Skeletal muscle tissue (tissue), 4 donors: ENCODE data around the gene CCNT2. TPM values are rescaled to one million over a fixed set of nuclear protein-coding genes. Genes with fewer than 3 reads are reported as not detected.
A peak's percentile ranks its signal among the peaks of the same experiment; 100 is the strongest.

Experiments used
- H3K27ac ChIP-seq: one replicate; pipeline ENCODE4 v1.7.0; 2013; ENCODE audit warnings: mild to moderate bottlenecking, low read depth, low read length, inconsistent platforms
- H3K27me3 ChIP-seq, 3 donors: one replicate each; pipeline ENCODE4 v1.7.0; 2013; ENCODE audit warnings: low read length in 3 of 3; ENCODE audit not compliant: control insufficient read depth in 3 of 3, insufficient read depth in 3 of 3
- H3K36me3 ChIP-seq, 3 donors: one replicate each; pipeline ENCODE4 v1.7.0; 2013; ENCODE audit warnings: low read length in 3 of 3; ENCODE audit not compliant: control insufficient read depth in 3 of 3, insufficient read depth in 3 of 3
- H3K4me1 ChIP-seq, 3 donors: one replicate each; pipeline ENCODE4 v1.7.0; 2013; ENCODE audit warnings: low read length in 3 of 3, mild to moderate bottlenecking in 3 of 3; ENCODE audit not compliant: control insufficient read depth in 3 of 3, insufficient read depth in 3 of 3
- H3K4me3 ChIP-seq, 3 donors: one replicate each; pipeline ENCODE4 v1.7.0; 2013; ENCODE audit warnings: low read length in 3 of 3
- H3K9ac ChIP-seq, 3 donors: one replicate each; pipeline ENCODE4 v1.7.0; 2013; ENCODE audit warnings: low read length in 3 of 3, mild to moderate bottlenecking in 3 of 3, moderate library complexity in 2 of 3, low read depth in 1 of 3
- H3K9me3 ChIP-seq, 3 donors: one replicate each; pipeline ENCODE4 v1.7.0; 2013; ENCODE audit warnings: low read length in 3 of 3; ENCODE audit not compliant: control insufficient read depth in 3 of 3
- total RNA-seq: library from RNA; depleted of rRNA; stranded (reverse); fragments of >200 nt; gene quantifications from one replicate; pipeline ENCODE4 v1.2.3, GENCODE V29; 2014
- donor health status: Osteomylitis.

The CCNT2 gene
- total RNA-seq = 35.0 TPM

DNA sequence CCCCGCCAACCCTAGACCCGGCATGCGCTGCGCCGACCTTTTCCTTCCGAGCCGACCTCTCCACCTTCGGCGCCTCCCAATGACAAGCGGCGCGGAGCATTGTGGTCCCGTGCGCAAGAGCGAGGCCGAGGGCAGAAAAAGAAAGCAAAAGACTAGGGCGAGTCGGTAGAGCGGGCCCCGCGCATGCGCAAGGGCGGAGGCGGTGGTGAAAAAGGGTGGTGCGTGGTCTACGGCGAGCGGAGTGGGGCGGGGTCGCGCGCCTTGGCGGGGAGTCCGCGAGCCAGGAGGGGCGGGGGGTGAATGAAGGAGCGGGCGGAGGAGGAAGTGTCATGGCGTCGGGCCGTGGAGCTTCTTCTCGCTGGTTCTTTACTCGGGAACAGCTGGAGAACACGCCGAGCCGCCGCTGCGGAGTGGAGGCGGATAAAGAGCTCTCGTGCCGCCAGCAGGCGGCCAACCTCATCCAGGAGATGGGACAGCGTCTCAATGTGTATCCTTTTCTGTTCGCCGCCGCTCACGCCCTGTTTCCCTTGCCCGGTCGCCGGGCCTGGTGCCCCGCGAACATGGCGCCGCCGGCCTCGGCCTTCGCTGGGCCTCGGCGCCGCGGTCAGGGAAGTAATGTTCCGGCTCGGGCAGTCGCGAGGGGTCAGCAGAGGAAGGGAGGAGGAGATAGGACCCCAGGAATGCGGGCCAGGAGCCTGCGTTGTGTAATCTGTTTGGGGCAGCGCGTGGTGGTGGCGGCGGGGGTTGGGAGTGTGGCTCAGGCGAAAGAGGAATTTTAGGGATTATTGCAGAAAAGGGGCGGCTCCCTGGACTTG lies at the start of gene CCNT2:
Gene CCNT2, plus strand, starts transcription at position 297 of the 815 bp plus-strand sequence. Its CDS starts 33 bp downstream, at position 330.
- no peaks in the 10 kb centered on the region for H3K9me3 ChIP-seq
- H3K4me1 ChIP-seq = peaks cover 13 to 36% (median 18%) of the 10 kb centered on the region in 3 donors
- peak within 1 kb of the TSS; percentile 99 for H3K27ac ChIP-seq

DNA sequence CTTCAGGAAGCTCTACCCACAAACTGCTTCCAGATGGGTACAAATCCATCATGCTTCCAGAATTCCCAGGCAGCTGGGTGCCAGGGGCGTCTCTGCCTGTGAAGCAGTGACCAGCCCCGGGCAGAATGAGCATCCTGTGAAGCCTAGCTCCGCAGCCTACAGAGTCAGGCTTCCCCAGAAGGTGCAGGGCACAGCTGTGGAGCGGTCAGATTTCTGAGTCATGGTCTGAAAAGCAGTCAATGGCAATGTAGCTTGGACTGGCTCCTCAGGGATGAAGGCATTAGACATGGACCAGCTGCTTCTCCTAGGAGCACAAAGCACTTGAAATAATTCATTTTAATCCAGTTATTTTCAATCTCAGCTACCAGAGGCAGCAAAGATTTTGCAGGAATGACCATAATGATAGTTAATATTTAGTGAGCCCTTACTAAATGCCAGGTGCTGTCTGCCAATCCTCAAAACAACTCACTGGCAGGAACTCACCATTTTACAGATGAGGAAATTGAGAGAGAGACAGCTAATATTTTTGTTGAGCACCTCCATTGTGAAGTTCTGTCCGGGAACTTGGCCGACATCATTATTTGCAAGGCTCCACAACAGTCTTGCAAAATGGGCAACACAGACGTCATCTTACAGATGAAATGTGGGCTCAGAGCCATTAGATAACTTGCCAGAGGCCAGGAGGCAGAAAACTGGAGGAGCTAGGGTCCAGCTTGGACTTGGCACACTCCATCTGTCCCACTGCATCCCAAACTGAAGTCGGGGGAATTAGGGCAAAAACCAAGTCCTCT lies 48.5 kb upstream of the CCNT2 start:
- no peaks in the 10 kb centered on the region for H3K9me3 ChIP-seq
- no peaks in the 10 kb centered on the region for H3K4me1 ChIP-seq
- no peaks in the 10 kb centered on the region for H3K36me3 ChIP-seq
- no peak overlapping the region for H3K27ac ChIP-seq
- H3K27me3 ChIP-seq = no peaks in the 10 kb centered on the region
- H3K4me3 ChIP-seq = no peak overlapping the region
- H3K9ac ChIP-seq = no peak overlapping the region

More for the DNA sequence above, at the start of gene CCNT2:
- no peaks in the 10 kb centered on the region for H3K36me3 ChIP-seq
- peak within 1 kb of the TSS; percentile 92 to 96 (median 95) for H3K4me3 ChIP-seq
- no peaks in the 10 kb centered on the region for H3K27me3 ChIP-seq
- H3K9ac ChIP-seq = peak within 1 kb of the TSS; percentile 96 to 98 (median 97)

DNA sequence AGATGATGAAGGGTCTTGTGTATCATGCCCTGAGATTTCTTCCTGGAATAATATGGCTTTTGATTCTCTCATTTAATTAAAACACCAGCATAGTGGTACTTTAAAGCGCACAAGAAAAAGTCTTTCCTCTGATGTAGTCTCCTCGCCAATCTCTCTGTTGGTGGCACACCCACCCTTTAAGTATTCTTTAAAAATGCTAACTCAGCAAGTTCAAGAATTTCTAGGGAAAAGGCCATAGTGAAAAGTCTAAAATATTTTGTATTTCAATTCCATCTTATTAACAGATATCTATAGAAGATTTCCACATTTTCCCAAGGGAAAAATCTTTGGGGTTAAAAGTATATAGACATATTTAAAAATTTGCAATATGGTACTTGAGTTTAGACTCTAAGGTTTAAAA lies 45.5 kb upstream of the CCNT2 start:
- H3K4me3 ChIP-seq = no peak overlapping the region

DNA sequence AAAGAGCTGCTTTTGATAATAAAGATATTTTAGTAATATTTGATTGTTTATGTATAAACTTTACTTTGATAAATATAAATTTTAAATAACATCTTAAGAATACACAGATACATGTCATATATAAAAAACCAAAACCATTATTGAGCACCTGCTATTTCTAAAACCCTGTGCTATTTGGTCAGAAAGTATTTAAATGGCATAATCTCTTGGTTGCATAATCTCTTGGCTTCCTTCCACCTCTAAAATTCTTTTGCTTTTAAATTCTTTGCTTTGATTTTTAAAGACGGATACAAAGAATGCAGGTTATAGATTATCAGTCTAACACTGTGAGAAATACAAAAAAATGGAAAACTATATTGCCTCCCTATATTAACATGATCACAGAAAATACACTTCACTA lies 43.3 kb upstream of the CCNT2 start:
- H3K4me3 ChIP-seq = no peak overlapping the region
- no peaks in the 10 kb centered on the region for H3K36me3 ChIP-seq
- H3K9ac ChIP-seq = no peak overlapping the region
- H3K27ac ChIP-seq = no peak overlapping the region
- no peaks in the 10 kb centered on the region for H3K27me3 ChIP-seq
- H3K4me1 ChIP-seq = no peaks in the 10 kb centered on the region
- peaks cover 0 to 2% (median 0%) of the 10 kb centered on the region in 3 donors for H3K9me3 ChIP-seq

More for the DNA sequence above, 45.5 kb upstream of the CCNT2 start:
- H3K27me3 ChIP-seq = no peaks in the 10 kb centered on the region
- no peaks in the 10 kb centered on the region for H3K9me3 ChIP-seq
- no peaks in the 10 kb centered on the region for H3K36me3 ChIP-seq
- no peak overlapping the region for H3K27ac ChIP-seq
- H3K4me1 ChIP-seq = no peaks in the 10 kb centered on the region
- no peak overlapping the region for H3K9ac ChIP-seq

DNA sequence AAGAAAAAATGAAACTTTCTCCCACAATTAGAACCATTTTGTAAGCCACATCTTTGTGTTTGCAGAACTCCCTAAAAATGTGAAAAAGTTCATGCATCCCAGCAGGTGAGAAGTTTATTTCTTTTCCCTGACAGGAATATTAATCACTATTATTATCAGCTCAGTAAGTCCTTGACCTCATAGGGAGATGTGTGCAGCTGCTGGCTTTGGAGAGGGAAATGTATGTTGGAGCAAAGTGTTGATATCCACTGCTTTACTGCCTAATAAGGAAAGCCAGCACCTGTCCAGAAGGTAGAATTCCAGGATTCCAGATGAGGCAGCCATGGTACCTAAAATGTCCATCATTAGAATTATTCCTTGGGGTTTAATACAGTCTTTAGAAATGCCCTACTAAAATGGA lies 35.8 kb upstream of the CCNT2 start:
- H3K9ac ChIP-seq = no peak overlapping the region
- no peaks in the 10 kb centered on the region for H3K36me3 ChIP-seq
- peaks cover 0 to 2% (median 0%) of the 10 kb centered on the region in 3 donors for H3K9me3 ChIP-seq
- no peak overlapping the region for H3K27ac ChIP-seq
- no peaks in the 10 kb centered on the region for H3K4me1 ChIP-seq
- no peak overlapping the region for H3K4me3 ChIP-seq
- H3K27me3 ChIP-seq = no peaks in the 10 kb centered on the region

DNA sequence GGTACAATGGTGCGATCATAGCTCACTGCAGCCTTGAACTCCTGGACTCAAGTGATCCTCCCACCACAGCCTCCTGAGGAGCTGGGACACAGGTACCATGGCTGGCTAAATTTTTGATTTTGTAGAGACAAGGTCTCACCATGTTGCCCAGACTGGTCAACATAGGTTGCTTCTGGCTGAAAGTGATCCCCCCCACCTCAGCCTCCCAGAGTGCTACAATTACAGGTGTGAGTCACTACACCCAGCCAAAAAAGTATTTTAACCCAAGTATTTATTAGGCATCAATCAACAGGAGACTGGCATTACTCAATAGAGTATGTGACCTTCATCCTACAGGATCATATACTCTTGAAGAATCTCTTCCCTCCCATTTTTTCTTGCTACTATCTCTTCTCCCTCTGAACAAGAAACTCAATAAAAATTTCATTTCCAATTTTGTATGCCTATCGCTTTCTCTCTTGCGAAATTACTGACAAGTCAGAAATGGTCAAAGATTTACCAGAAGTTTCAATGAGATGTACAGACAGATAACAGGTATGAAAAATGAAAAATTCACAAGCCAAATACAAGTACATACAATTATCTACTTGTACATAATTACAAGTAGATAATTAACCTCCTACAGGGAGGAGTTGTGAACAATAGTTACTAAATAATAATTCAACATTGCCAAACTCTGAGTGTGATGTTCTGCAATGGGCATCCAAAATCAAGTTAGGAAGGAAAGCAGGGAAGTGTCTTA lies 34.9 kb upstream of the CCNT2 start:
- no peak overlapping the region for H3K9ac ChIP-seq
- H3K27me3 ChIP-seq = no peaks in the 10 kb centered on the region
- peaks cover 0 to 2% (median 0%) of the 10 kb centered on the region in 3 donors for H3K9me3 ChIP-seq
- no peak overlapping the region for H3K27ac ChIP-seq
- H3K4me3 ChIP-seq = no peak overlapping the region
- no peaks in the 10 kb centered on the region for H3K36me3 ChIP-seq
- H3K4me1 ChIP-seq = no peaks in the 10 kb centered on the region

DNA sequence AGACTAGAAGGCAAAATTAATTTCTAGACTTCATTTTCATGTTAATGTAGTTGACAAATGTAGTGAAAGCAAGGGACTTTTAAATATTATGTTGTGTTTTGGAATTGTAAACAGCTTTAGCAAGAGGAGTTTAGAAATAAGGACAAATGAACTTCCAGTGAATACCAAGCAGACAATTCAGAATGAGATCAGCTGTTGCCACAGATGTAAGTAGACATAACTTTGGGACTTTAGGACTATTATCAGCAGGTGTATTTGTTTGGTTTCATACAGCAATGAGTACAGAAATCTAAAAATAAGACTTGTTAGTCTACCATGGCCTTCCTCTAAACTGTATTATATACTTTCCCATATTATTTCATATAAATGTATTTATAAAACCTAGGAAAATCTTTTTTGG lies 34.2 kb upstream of the CCNT2 start:
- no peaks in the 10 kb centered on the region for H3K9me3 ChIP-seq
- H3K27ac ChIP-seq = no peak overlapping the region

DNA sequence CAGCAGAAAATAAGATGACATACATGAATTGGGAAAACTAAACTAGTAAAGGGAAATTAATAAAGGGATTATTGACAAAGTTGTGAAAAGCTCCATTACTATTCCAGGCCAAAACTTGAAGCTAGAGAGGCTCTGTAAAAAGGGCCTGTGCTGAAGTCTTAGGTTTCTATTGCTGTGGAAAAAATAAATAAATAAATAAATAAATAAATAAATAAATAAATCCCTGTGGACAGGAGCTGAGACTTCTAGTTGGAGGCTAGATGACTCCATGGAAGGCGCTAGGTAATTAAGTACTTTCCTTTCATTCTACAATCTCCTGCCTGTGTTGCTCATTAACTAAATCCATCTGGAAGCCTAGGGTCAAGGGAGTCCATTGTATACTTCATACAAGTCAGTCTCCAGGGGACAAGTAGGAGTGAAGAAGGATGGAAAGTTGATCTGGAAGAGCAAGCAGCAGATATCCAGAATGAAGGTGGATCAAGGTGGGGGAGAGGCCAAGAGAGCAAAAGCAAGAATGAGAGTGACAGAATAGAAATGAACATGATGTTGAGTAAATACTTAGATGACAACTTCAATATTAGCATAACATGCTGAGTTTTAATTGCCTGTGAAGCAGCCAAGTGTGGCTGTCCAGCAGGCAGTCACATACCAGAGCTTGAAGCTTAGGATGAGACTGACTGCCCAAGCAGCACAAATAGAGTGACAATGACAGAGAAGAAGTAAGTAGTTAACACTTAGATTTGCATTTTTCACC lies 26.2 kb upstream of the CCNT2 start:
- no peak overlapping the region for H3K9ac ChIP-seq
- no peaks in the 10 kb centered on the region for H3K36me3 ChIP-seq
- H3K27me3 ChIP-seq = no peaks in the 10 kb centered on the region
- no peak overlapping the region for H3K27ac ChIP-seq
- no peak overlapping the region for H3K4me3 ChIP-seq
- H3K9me3 ChIP-seq = no peaks in the 10 kb centered on the region
- H3K4me1 ChIP-seq = no peaks in the 10 kb centered on the region

More for the DNA sequence above, 34.2 kb upstream of the CCNT2 start:
- Histone ChIP-seq H3K4me3 (no peak overlapping the region), H3K36me3 (no peaks in the 10 kb centered on the region), H3K27me3 (no peaks in the 10 kb centered on the region), H3K4me1 (no peaks in the 10 kb centered on the region), H3K9ac (no peak overlapping the region)

DNA sequence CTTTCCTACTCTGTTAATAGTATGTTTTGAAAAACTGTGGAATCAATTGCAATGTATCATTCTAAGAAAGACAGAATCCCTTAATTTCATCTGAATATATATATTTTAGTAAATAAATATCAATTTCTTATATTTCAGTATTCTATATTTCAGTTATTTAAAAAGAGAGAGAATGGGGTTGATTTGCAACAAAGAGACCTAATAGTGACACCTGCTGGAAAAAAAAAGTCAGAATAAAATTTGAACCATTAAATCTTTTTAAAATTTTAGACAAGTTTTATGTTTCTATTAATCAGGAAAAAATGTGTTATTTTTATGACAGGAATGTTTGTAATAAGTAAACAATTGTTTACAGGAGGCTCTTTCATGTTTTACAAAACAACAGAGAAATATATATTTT lies 20.7 kb upstream of the CCNT2 start:
- no peaks in the 10 kb centered on the region for H3K4me1 ChIP-seq

More for the DNA sequence above, 20.7 kb upstream of the CCNT2 start:
- Histone ChIP-seq H3K36me3 (no peaks in the 10 kb centered on the region), H3K27ac (no peak overlapping the region), H3K9ac (no peak overlapping the region), H3K4me3 (no peak overlapping the region), H3K27me3 (no peaks in the 10 kb centered on the region), H3K9me3 (no peaks in the 10 kb centered on the region)
